HG02571 (cell line): ENCODE results near the gene ZNF521.

Experiments used
- ATAC-seq: cut with Tn5 transposase; IDR thresholded peaks from one replicate; pipeline ENCODE4 v1.9.1; 2021; ENCODE audit warnings: mild to moderate bottlenecking, moderate library complexity; ENCODE audit not compliant: unreplicated experiment

The ZNF521 gene

GRCh38 chr18:25351777-25352628, at the start of gene ZNF521:
Gene ZNF521 (minus strand): TSS chr18:25352166. CDS start chr18:25350946, 1,220 bp downstream.
- ATAC-seq, result peak; percentile 76

- ATAC-seq, result no peak
Observed at GRCh38 chr18:25399554-25399953, 47.6 kb upstream of the ZNF521 start.

GRCh38 chr18:25392192-25392591, 40.2 kb upstream of the ZNF521 start:
- ATAC-seq, result no peak

- no peak for ATAC-seq
Observed at GRCh38 chr18:25373432-25374179, 21.6 kb upstream of the ZNF521 start.

- ATAC-seq, result no peak
Observed at GRCh38 chr18:25370391-25370790, 18.4 kb upstream of the ZNF521 start.

GRCh38 chr18:25365242-25365641, 13.3 kb upstream of the ZNF521 start:
- no peak for ATAC-seq

- ATAC-seq, result no peak
Observed at GRCh38 chr18:25364732-25365131, 12.8 kb upstream of the ZNF521 start.

- no peak for ATAC-seq
Observed at GRCh38 chr18:25360301-25360899, 8.4 kb upstream of the ZNF521 start.

- ATAC-seq, result no peak
Observed at GRCh38 chr18:25353080-25353479, 1.1 kb upstream of the ZNF521 start.

GRCh38 chr18:25352629-25353005, 651 bp upstream of the ZNF521 start:
- ATAC-seq, result no peak

GRCh38 chr18:25351280-25351775, 638 bp downstream of the ZNF521 start:
- no peak for ATAC-seq

GRCh38 chr18:25350489-25351251, 1.3 kb downstream of the ZNF521 start:
- ATAC-seq, result no peak

GRCh38 chr18:25349926-25350487, 2.0 kb downstream of the ZNF521 start:
- no peak for ATAC-seq

- no peak for ATAC-seq
Observed at GRCh38 chr18:25349131-25349925, 2.6 kb downstream of the ZNF521 start.

- no peak for ATAC-seq
Observed at GRCh38 chr18:25348386-25349130, 3.4 kb downstream of the ZNF521 start.

- ATAC-seq, result no peak
Observed at GRCh38 chr18:25346561-25346960, 5.4 kb downstream of the ZNF521 start.

- ATAC-seq, result no peak
Observed at GRCh38 chr18:25345081-25345866, 6.7 kb downstream of the ZNF521 start.

- ATAC-seq, result no peak
Observed at GRCh38 chr18:25341831-25342230, 10.1 kb downstream of the ZNF521 start.
